Cardiac fibroblast (primary cell): ENCODE results near the gene RASA4B.
A peak's percentile ranks its signal among the peaks of the same experiment; 100 is the strongest.

Experiments
- DNase-seq, 2 donors: peaks; one replicate each; pipeline versions ENCODE4 v3.0.0 to v3.0.0-alpha.2; 2010; ENCODE audit warnings: low read depth in 2 of 2
- H3K4me3 ChIP-seq, 2 donors: replicated peaks in 1 of 2; 1 replicate in 1 of 2; 2 replicates in 1 of 2; pipeline ENCODE4 v1.5.1; 2011; ENCODE audit warnings: low read depth in 2 of 2, low read length in 2 of 2, mild to moderate bottlenecking in 2 of 2, moderate library complexity in 1 of 2
- CTCF ChIP-seq: IDR thresholded peaks from one replicate; pipeline ENCODE4 v1.5.1; 2011; ENCODE audit warnings: low read depth, mild to moderate bottlenecking, low read length, inconsistent platforms

RASA4B gene

GRCh38 chr7:102464577-102465280 lies 52.8 kb downstream of the RASA4B start, which contains the start of the genes ALKBH4 and LRWD1:
ALKBH4 (minus strand) TSS chr7:102464863; CDS start chr7:102464836, 27 bp downstream.
LRWD1 (plus strand) TSS chr7:102464984; CDS start chr7:102465081, 97 bp downstream.
- H3K4me3 ChIP-seq, result peak within 1 kb of the TSS; percentile 100
- TF ChIP-seq CTCF, result no peak
- DNase-seq, result peak; percentile 90 to 94

- no peak for TF ChIP-seq CTCF
- DNase-seq, result peak; percentile 22 to 24
- H3K4me3 ChIP-seq, result peak overlapping the region; percentile 100
Measured at GRCh38 chr7:102463841-102464576, 53.6 kb downstream of the RASA4B start.

DNA sequence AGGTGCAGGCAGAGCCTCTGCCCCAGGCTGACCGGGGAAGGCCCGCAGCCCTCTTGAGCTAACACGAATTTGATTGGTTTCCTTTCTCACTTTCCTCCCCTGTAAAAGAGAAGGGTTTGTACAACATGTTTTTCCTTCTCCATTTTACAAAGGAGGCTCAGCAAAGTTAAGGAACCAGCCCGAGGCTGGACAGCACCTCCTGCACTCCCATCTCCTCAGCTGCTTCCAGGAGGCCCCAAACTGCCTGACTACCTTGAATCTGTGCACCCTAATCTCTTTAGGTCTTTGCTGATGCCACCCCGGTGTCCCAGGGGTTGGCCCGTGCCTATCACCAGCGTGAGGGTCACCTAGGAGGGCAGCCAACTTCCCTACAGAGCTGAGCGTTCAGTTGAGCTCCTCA lies 57.1 kb downstream of the RASA4B start:
- TF ChIP-seq CTCF, result no peak
- H3K4me3 ChIP-seq, result no peak overlapping the region
- DNase-seq, result no peak

DNA sequence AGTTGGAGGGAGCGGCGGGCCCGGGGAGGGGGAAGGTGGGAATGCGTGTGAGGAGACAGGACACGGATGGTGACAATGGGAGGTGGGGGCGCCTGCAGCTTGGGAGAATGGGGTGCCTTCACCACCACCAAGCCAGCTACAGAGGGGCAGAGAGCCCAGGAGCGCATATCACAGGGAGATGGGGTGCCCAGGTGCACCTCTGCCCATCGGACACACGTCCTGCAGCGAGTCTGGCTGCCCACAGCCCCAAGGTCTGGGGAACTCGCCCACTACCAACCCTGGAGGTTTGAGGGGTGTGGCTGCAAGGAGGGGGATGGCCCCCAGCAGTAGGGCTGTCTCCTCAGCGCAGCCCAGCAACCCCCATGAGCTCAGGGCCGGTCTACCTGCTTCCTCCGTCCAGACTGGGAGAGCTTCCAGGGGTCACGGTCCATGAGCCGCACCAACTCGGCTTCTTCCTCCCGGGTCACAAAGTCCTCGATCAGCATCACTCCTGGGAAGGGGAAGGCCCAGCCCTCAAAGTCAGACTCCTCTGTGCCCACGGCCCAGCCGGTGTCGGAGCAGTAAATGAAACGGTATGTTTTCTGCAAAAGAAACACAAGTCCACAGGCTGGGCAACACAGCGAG lies 58.2 kb downstream of the RASA4B start:
- no peak for TF ChIP-seq CTCF
- H3K4me3 ChIP-seq, result no peak overlapping the region

DNA sequence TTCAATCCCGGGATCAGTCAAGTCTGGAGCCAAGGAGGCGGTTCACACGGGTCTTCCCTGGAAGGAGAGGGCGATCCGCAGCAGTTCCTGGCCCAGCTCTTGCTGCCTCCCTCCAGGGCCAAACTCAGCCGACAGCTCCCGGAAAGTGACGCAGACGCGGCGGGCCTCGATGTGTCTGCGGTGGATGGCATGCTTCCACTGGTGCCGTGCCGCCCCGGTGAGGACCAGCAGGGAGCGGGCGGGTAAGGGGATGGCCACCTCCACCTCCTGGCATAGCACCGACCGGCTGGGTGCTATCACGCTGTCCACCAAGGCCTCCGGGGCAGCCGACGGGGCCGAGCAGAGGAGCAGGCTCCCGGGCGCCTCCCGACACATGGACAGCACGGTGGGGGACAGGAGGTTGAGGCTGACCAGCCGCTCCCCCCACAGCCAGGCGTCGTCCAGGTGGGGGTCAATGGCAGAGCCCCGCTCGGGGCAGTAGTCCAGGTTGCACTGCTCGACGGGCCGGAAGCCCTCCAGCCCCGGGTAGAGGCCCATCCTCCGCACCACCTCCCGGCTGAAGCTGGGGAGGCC lies 60.1 kb downstream of the RASA4B start:
- DNase-seq, result no peak
- no peak for TF ChIP-seq CTCF
- H3K4me3 ChIP-seq, result no peak overlapping the region

More for the DNA sequence above, 58.2 kb downstream of the RASA4B start:
- no peak for DNase-seq

DNA sequence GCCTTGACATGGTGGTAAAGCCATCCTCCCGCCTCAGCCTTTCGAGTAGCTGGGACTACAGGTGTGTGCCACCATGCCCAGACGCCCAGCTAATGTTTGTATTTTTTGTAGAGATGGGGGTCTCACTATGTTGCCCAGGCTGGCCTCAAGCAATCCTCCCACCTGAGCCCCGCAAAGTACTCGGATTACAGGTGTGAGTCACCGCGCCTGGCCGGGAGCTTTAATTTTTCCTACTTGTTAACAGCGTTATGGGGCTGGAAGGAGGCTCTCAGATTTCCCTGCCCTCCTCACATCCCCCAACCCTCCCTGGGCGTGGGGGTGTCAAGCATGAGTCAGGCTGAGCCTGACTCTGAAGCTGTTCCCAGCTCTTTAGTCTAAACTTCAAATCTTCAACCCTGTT lies 61.2 kb downstream of the RASA4B start:
- no peak for TF ChIP-seq CTCF
- DNase-seq, result no peak
- no peak overlapping the region for H3K4me3 ChIP-seq
